Kidney tubule cell (primary cell): Measurements from ENCODE around the gene HSD17B7.
A peak's percentile ranks its signal among the peaks of the same experiment; 100 is the strongest.
"Not testable (repeated sequence)": the region's sequence is repeated elsewhere in the genome, so short reads cannot be mapped to it uniquely, and the experiment has no call there.

Source experiments
- DNase-seq: peaks from one replicate; pipeline ENCODE4 v3.0.0-alpha.2; 2018; ENCODE audit warnings: low spot score

The HSD17B7 gene

GRCh38 chr1:162812357-162812756 lies 21.9 kb downstream of the HSD17B7 start:
- DNase-seq, result not testable (repeated sequence)

DNA sequence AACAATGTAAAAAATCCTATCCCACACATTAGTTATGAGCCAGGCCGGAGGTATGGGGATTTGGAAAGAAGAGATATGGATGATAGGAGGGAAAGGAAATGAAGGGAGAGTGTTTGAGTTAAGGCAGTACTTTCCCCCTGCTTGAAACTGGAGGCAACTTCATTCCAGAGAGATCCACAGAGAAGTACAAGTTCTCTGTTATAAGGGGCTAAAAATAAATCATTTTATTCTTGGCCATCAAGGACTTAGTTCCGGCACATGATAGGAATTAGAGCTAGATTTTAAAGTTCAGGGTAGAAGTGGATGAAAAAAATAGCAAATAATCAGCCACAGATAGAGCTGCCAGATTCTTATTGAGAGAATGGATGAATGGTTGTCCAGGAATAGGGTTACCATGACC lies 27.6 kb downstream of the HSD17B7 start:
- not testable (repeated sequence) for DNase-seq

GRCh38 chr1:162818666-162819065 lies 28.2 kb downstream of the HSD17B7 start:
- DNase-seq, result not testable (repeated sequence)

DNA sequence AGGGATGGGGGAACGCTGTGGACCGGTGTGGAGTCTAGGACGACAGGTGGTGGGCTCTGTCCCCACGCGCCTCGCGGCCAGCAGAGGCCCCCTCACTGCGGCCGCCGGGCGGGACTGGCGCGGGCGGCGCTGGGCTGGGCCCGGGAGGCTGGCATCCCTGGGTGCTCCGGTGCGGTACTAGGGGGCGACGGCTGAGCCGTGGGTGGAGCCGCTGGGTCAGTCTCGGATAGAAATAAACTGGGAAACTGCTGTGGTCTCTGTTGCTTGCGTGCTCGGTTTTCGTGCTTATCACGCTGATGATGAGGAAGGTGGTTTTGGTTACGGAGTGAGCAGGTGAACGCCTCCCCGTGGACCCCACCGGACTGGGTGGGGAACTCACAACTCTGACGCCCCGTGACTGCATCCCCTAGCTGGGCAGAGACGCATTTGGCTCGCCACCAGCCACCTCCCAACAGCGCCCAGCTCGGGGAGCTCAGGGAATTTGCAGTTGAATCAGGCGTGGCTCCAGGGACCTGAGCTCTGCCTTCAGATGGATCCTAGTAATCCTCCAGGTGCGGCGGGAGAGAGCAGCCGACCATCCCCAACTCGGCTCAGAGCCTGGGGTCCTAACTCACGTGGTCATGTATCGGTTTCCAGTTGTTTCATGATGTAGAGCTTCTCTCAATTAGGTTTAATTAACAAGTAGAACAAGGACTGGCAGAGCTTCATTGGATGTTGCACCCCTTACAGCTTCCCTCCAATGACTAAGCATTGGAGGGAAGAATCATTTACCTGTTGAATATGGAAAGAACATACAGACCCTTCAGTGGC lies 32.1 kb downstream of the HSD17B7 start:
- peak; percentile 30 for DNase-seq

DNA sequence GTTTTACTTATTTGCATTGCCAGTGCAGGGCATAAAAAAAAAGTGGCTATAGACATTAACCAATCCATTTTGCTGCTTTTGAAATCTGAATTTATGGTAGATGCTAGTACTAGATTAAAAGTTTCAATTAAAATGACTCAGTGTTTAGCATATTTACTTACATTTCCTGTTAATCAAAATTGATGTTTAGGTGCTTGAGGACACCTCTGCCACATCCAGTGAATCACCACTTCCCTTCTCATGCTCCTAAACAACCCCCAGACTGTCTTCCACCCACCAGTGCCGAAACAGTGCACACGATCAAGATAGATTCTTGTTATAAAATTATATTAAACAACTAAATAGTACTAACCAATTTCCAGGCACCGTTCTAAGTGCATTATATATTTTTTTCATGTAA lies 32.7 kb downstream of the HSD17B7 start:
- no peak for DNase-seq

- peak; percentile 60 for DNase-seq
Observed at GRCh38 chr1:162823771-162824525, 33.4 kb downstream of the HSD17B7 start.

DNA sequence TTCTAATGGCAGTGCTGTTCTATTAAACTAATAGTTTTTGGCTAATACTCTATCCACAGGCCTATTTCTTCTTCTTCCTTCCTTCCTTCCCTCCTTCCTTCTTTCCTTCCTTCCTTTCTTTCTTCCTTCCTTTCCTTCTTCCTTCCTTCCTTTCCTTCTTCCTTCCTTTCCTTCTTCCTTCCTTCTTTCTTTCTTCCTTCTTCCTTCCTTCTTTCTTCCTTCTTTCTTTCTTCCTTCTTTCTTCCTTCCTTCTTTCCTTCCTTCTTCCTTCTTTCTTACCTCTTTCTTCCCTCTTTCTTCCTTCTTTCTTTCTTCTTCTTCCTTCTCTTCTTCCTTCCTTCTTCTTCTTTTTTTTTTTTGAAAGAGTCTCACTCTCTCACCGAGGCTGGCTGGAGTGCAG lies 38.8 kb downstream of the HSD17B7 start:
- DNase-seq, result no peak

DNA sequence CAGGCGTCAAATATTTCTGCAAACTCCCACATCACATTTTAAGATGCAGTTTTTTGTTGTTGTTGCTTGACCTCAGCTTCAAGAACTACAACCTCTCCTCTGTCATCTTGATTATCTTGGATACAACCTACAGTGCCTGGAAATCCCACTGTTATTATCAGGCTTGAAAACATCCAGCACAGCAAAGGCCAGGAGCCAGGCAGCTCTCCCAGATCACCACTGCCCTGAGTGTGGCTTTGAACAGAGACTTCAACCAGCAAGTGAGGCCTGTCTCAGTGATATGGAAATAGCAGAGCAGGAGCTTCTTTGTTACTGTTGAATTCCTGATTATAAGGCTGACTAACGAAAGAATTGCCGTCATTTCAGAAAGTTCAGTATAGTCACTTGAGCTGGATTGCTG lies 42.0 kb downstream of the HSD17B7 start:
- no peak for DNase-seq

- no peak for DNase-seq
Observed at GRCh38 chr1:162835157-162835899, 44.8 kb downstream of the HSD17B7 start.

GRCh38 chr1:162838863-162839262 lies 48.4 kb downstream of the HSD17B7 start:
- DNase-seq, result no peak

- DNase-seq, result no peak
Observed at GRCh38 chr1:162840250-162840839, 49.8 kb downstream of the HSD17B7 start.

DNA sequence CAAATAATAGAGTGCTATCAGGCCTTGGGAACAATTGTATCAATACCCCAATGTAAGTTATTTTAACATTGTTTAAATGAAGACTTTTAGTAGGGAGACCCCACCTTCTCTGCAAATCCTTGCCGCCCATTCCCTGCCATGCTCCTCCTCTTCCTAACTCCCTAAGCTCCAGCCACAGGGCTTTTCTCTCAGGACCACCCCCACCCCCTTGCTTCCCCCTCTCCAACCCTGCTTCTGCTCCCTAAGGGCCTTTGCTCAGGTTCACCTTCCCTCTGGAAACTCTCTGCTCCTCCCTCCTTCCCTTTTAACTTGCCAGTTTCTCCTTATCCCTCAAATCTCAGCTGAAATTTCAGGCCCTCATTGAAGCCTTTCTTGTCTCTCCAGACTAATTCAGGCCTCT lies 53.7 kb downstream of the HSD17B7 start:
- DNase-seq, result no peak

- DNase-seq, result no peak
Observed at GRCh38 chr1:162846256-162847212, 56.0 kb downstream of the HSD17B7 start.

- peak; percentile 72 for DNase-seq
Observed at GRCh38 chr1:162847839-162848453, 57.4 kb downstream of the HSD17B7 start.

DNA sequence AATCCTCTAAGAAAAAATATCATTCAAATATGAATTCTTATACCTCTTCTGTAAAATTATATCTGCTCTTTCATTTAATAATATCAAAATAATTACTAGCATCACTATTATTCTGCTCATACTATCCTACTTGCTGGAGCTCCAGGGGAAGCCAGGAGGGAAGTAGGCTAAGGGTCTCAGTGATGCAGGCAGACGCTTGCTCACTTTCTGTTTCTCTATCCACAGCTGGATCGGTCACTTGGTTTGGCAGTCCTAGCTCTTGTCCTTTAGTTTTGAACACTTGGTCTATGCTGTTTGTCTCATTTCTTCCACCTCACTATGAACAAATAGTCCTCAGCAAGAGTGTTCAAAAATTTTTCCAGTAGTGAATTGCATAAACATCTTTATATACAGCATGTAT lies 59.2 kb downstream of the HSD17B7 start:
- no peak for DNase-seq

- no peak for DNase-seq
Observed at GRCh38 chr1:162851341-162851740, 60.8 kb downstream of the HSD17B7 start.

GRCh38 chr1:162854245-162854882 lies 63.9 kb downstream of the HSD17B7 start:
- DNase-seq, result peak; percentile 82

DNA sequence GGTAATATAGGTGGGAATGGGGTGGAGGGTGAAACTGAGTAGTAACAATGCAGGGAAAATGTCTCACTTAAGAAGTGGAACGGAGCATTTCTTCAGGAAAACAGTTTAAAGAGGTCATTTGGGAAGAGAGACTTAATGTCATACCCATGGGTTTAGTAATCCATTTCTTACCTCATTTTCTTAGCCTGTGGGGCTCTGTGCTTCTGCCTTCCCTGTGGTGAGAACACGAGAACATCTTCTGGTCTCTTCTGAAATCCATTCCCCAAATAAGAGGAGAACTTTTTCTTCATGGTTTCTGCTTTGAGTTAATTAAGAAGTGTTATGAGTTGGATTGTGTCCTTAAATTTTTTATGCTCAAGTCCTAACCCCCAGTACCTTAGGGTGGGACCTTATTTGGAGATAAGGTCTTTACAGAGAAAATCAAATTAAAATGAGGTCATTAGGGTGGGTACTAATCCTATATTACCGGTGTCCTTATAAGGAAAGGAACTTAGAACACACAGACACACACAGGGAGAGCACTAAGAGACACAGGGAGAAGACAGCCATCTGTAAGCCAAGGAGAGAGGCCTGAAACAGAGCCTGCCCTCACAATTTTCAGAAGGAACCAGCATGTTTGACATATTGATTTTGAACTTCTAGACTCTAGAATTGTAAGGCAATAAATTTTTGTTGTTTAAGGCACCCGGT lies 65.1 kb downstream of the HSD17B7 start:
- DNase-seq, result peak; percentile 34

- peak; percentile 96 for DNase-seq
Observed at GRCh38 chr1:162856260-162856659, 65.8 kb downstream of the HSD17B7 start.
